GM13976 (cell line): ENCODE data around the gene DHX15.

Experiments used
- DNase-seq: peaks from one replicate; pipeline ENCODE4 v3.0.0; 2012; ENCODE audit warnings: low spot score
- CTCF ChIP-seq: IDR thresholded peaks from 2 replicates; pipeline ENCODE4 v1.5.1; 2012; ENCODE audit warnings: borderline replicate concordance, mild to moderate bottlenecking; ENCODE audit not compliant: insufficient read depth; ENCODE audit errors: extremely low read depth, missing control alignments, control extremely low read depth
- in situ Hi-C: fragments of 300-500 bp; cut with MboI; formaldehyde crosslinking; loops from one replicate; pipeline ENCODE4 v1.12.0; 2022; ENCODE audit warnings: low sequenced_read_pairs, mixed read lengths, inconsistent platforms; ENCODE audit not compliant: unreplicated experiment

DHX15 gene

GRCh38 chr4:24537025-24537424 is 47.3 kb downstream of the DHX15 start:
- DNase-seq, result no peak
- no peak for TF ChIP-seq CTCF
- in situ Hi-C loops, result no loop called here

GRCh38 chr4:24535399-24535798 is 49.0 kb downstream of the DHX15 start:
- no peak for TF ChIP-seq CTCF
- in situ Hi-C loops, result no loop called here
- DNase-seq, result no peak

- DNase-seq, result no peak
- in situ Hi-C loops, result no loop called here
- TF ChIP-seq CTCF, result no peak
These were observed 51.0 kb downstream of the DHX15 start for GRCh38 chr4:24533364-24533763.

GRCh38 chr4:24529555-24529954 is 54.8 kb downstream of the DHX15 start:
- no peak for TF ChIP-seq CTCF
- in situ Hi-C loops, result no loop called here
- DNase-seq, result no peak

GRCh38 chr4:24527371-24527770 is 57.0 kb downstream of the DHX15 start:
- in situ Hi-C loops, result no loop called here
- TF ChIP-seq CTCF, result no peak

GRCh38 chr4:24521544-24521943 is 62.8 kb downstream of the DHX15 start:
- no peak for DNase-seq
- in situ Hi-C loops, result no loop called here
- TF ChIP-seq CTCF, result no peak

More at GRCh38 chr4:24527371-24527770, 57.0 kb downstream of the DHX15 start:
- no peak for DNase-seq

GRCh38 chr4:24519649-24520048 is 64.7 kb downstream of the DHX15 start:
- no peak for DNase-seq
- in situ Hi-C loops, result no loop called here
- TF ChIP-seq CTCF, result no peak
